GM19099 (cell line): Measurements from ENCODE around the gene BRD3OS.

ENCODE experiments used
- POLR2A ChIP-seq: IDR thresholded peaks from 3 replicates; pipeline ENCODE4 v1.6.1; 2011; ENCODE audit warnings: low read depth; ENCODE audit not compliant: insufficient read length; ENCODE audit errors: extremely low read depth

The BRD3OS gene

DNA sequence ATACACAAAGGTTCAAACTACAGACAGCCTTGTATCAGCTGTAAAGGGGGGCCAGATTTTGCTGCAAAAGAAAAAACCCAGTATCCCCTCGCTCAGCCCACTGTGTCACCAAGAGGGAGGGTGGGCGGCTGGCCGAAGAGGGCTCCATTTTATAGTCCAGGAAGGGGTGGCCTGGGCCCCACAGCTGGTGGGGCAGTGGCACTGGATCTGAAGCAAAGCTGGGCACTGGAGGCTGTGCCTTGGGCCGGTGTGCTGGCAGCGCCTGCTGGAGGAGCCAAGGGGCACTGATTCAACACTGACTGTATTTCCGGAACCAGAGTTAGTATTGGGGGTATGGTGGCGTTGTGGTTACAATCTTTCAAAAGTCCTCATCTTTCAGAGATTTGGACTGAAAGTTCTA lies 33.4 kb downstream of the BRD3OS start:
- no peak for TF ChIP-seq POLR2A

DNA sequence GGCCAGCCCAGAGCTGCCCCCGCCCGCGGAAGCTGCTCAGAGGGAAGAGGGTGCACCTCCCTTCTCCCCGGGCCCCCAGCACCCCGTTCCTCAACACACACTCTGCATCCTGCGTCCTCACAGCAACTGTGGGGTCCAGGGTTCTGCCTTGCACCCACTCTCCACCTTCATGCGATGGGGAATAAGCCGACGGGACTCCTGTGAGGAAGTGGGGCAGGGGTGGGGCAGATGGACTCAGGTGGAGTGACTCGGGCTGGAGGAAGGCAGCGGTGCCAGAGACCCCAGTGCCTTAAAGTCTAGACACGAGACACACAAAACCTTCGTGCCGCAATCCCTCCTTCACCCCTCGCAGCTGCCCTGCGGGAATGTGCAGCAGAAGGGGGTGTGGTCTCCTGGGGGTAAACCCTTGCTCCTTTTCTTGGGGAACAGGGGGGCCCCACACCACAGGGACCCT lies 33.9 kb downstream of the BRD3OS start:
- no peak for TF ChIP-seq POLR2A

DNA sequence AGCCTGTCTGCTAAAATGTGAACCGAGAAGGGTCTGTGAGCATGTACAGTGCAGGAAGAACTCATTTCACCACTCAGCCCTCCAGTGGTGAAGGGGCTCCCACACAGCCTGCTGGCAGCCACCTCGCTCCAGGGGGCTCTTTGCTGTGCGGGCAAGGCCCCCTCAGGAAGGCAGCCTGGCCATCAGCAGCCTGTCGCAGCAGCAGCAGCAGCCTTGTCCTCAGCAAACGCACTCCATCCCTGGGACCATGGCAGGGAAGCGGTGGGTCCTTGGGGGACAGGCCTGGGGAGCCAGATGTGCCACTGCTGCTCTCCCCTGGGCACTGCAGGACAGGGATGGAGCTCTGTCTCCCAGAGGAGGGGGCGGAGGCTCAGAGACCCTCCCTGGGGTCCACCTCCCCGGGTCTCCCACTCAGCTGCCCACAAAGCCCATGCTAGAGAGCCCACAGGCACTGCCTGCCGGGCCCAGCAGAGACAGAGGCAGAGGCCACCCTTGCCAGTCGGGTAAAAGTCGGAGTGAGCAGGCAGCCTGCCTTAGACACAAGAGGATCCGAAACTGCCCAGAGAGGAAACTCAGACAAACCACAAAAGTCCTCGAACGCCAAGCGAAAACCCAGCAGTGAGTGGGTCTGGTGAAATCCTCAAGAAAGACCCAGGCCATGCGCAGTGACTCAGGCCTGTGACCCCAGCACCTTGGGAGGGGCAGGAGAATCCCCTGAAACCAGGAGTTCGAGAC lies 34.5 kb downstream of the BRD3OS start:
- TF ChIP-seq POLR2A: no peak

DNA sequence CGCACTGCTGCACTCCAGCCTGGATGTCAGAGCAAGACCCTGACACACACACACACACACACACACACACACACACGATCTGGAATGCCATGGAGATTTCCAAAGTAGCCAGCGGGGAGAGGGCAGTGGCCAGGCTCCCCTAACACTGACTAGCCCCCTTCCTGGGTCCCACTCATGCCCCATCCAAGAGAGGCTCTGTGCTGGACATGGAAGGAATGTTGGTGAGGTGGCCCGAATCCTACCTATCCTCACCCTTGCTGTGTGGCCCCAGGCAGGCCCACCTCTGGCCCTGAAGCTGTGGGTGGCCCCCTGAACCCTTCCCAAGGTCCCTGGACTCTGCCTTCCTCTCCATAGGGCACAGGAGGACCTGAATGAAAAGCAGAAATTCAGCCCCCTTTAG lies 35.3 kb downstream of the BRD3OS start:
- no peak for TF ChIP-seq POLR2A

DNA sequence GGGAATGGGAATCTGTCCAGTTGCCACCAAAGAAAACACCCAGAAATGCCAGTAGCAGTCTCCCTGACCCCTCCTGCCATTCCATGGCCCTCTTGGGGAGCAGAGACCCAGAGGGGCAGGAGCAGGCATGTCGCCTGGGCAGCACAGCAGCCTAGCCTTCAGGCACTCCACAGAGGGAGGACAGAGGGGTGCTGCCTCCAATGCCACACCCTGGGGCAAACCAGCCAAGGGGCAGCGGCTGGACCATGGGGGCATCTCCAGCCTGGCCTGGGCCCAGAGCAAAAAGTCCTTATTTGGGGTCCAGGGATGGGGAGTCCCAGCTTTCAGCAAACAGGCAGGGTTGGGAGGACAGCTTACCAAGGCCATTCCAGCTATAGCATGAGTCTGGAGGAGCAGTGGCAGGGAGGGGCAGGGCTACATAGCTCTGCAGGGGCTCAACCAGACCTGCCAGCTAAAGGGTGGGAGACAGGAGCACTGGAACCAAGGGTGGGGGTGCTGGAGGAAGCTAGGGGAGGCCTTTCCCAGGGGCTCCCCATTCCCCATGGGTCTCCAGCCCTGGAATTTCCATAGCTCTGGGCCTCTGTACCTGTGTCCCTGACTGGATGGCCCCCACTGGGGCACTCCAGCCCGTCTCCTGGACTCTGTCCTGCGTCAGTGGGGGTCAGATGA lies 35.9 kb downstream of the BRD3OS start:
- TF ChIP-seq POLR2A: no peak

DNA sequence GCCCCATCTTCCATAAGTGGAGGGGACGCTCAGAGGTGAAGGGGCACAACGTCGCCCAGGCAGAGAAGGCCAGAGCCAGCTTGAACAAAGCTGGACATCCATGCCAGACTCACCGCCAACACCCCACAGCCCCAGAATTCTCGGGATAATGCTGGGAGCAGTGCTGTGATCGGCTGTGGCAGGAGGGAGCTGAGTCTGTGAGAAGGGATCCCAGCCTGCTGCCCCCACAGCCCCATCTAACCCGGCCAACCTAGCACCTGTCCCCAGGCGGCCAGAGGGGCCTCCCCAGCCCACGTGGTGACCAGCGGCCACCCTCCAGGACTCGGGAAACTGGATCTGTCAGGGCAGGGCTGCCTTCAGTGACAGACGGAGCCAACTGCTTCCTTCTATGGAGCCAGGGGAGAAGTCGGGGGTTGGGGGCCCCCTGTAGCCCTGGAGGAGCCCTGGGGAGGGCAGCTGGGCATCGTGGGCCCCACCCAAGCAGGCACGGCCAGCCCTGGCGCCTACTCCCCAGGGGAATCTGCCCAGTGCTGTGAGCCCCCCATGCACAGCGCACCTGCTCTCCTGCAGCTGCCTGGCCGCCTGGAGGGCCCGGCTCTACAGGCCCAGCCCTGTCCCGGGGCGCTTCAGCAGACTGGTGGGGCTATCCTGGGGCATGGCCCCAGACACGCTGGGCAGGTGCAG lies 36.5 kb downstream of the BRD3OS start:
- no peak for TF ChIP-seq POLR2A

DNA sequence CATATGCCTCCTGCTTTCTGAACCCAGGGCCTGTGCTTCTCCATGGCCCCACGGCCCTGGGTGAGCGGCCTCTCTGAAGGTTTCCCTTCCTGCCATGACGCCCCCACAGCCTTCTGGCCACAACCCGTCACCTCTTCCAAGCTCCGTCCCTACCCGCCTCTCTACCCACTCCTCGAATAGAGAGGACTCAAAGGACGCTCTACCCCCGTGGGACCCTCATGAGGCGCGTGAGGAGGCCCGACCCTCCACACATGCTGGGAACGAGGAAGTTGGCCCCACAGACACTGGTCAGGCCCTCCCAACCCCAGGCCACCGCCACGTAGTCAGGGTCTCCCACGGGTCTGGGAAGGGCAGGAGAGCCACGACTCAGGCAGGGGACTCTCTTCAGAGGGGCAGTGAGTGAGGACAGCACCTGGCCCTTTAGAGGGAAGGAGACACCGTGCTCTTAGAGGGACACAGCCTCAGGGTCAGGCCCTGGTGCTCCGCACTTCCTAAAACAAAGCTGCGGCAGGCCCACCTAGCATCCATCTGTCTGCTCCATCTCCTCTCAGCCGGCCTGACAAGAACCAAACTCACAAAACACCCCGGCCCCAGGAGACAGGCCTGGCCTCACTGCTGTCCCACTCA lies 37.3 kb downstream of the BRD3OS start:
- TF ChIP-seq POLR2A: no peak

DNA sequence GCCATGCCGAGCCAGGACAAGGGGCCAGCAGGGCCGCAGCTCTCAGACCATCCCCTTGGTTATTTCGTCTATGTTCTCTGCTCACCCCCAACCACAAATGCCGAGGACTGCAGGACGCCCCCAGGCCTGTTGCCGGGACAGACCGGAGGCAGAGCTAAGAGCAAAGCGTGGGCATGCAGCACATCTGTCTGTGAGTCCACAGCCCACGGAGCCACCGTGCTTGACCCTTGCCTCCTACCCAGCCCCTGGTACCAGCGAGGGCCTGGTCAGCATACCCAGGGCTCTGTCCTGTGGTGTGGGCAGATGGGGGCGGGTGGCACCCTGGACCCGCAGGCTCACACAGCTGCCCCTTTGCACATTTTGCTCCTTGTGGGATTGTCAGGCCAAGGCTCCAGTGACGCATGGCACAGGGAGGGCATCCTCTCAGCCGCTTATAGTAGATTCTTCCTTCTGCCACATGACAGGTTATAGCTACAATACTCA lies 37.8 kb downstream of the BRD3OS start:
- no peak for TF ChIP-seq POLR2A

DNA sequence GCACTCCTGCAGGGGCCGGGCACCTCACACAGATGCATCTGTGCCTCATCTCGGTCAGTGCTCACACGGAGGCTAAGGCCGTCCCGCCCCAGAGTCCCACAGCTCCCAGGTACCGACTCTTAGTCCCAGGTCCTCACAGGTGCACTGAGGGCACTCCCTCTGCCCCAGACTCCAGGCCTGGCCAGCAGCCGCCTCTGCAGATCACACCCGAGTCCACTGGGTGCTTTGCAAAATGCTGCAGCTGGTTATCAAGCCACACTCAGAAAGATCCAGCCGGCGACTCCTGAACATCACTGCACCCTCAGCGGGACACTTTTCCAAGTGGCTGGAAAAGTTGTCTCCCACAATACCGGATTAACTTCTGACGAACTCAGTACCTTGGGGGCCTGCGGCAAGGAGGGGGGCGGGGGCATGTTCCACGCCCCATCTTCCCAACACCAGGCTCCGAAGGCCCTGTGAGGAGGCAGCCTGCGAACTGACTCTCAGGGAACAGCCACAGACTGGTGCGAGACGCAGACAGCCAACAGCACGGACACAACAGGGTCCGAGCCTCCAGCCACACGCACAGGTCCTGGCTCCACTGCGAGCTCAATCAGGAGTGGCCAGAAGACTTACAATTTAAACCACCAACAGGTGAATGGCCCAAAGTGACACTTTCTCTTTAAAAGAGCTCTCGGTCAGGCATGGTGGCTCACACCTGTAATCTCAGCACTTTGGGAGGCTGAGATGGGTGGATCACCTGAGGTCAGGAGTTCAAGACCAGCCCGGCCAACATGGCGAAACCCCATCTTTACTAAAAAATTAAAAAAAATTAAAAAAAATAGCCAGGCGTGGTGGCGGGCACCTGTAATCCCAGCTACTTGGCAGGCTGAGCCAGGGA lies 38.5 kb downstream of the BRD3OS start:
- TF ChIP-seq POLR2A: no peak

DNA sequence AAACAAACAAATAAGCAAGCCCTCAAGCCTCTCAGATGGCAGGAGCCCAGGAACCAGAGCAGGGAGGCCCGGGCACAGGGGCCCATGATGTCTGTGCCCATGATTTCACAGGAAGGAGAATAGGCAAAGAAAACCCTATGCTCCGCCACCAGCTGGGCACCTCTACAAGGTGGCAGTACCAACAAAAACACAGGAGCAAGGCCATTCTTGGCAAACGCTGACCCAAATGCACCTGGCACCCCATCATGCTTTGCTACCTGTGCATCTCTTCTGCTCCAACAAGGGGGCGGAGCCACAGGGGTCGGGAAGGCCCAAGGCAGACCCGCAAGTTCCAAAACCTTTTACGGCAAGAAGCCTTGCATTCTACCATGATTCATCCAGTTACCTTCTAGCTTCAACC lies 39.4 kb downstream of the BRD3OS start:
- no peak for TF ChIP-seq POLR2A

DNA sequence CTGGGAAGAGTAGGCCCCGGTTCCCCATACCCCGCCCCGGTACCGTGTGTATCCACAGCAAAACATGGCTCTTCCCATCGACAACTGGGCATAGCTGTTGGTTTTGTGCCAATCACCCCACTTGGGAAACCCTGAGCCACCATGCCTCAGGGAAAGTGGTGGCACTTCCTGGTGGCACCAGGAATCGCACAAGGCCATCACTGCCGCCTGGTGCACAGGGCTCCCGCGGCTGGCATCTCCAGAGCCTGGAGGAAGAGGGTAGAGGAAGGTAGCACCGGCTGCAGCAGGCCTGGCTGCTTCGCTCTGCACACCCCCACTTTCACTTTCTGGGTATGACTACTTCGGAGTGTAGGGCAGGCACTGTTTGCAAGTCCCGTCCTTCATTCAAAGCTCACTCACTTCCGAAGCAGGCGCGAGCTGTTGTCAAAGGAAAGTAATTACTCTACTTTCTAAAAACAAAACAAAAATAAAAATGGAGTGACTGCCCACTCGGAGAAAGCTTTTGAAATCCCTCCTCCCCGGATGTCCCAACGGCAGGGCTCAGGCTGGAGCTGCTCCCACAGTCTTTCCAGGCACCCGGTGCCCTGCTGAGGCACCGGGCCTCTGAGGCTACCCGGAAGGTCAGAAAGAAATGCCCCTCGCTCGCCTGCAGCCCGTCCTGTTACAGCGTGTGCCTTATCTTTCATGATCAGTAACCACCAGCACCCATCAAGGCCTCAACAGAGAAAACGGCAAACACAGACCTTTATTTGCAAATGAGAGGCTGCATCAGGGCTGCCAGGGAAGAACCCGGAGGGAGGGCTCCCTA lies 40.5 kb downstream of the BRD3OS start:
- TF ChIP-seq POLR2A: peak; percentile 19

DNA sequence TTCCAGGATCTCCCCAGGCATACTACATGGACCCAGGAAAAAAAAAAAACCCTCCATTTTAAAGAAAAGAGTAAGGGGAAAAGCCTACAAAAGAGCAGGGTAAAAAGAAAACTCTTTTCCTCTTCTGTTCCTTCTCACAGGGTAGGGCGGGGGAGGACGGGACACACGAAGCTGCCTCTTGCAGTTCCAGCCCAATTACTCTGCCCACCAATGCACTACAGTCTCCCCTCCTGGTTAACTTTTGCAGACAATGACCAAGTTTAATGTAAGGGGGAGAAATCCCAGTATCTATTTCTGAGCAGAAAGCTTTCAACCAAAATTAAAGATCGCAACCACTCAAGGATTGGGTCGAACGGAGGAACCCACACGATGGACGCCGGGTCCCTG lies 41.2 kb downstream of the BRD3OS start:
- TF ChIP-seq POLR2A: no peak
